Stromal cell of bone marrow (primary cell): Measurements from ENCODE around the gene LRG1.

Experiments used
- DNase-seq: peaks from one replicate; pipeline ENCODE4 v3.0.0-alpha.2; 2012; ENCODE audit warnings: low read depth

LRG1 gene

GRCh38 chr19:4493104-4493928, 46.5 kb downstream of the LRG1 start:
- no peak for DNase-seq

GRCh38 chr19:4492337-4493103, 47.3 kb downstream of the LRG1 start:
- no peak for DNase-seq

GRCh38 chr19:4491446-4491845, 48.4 kb downstream of the LRG1 start:
- no peak for DNase-seq

GRCh38 chr19:4488496-4488895, 51.3 kb downstream of the LRG1 start:
- DNase-seq: no peak

- no peak for DNase-seq
Observed at GRCh38 chr19:4487572-4487971, 52.3 kb downstream of the LRG1 start.
